ENCODE data around the gene KRTAP9-1. TPM values are rescaled to one million over a fixed set of nuclear protein-coding genes. Genes with fewer than 3 reads are reported as not detected.

Gene KRTAP9-1
- polyA plus RNA-seq, 3 donors, result not detected

DNA sequence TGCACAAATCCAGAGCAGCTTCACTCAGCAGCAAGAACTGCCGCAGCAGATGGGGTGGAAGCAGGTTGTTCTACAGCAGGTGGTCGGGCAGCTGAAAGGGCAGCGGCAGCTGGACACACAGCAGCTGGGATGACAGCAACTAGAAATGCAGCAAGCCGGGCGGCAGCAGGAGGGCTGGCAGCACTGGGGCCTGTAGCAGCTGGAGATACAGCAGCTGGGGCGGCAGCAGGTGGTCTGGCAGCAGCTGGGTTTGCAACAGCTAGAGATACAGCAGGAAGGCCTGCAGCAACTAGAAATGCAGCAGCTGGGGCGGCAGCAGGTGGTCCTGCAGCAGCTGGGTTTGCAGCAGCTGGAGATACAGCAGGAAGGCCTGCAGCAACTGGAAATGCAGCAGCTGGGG, 22.1 kb upstream of the KRTAP9-1 start:
- DNase-seq, result no peak
- Mint-ChIP-seq H3K27me3 (ENCODE audit: low read depth in 3 of 3) (peaks cover 0 to 4% (median 0%) of the 10 kb centered on the region in 3 donors), H3K36me3 (no peaks in the 10 kb centered on the region), H3K9me3 (no peaks in the 10 kb centered on the region), H3K4me3 (no peak overlapping the region), H3K27ac (no peak overlapping the region), H3K4me1 (no peaks in the 10 kb centered on the region)
- Histone ChIP-seq H2AFZ (ENCODE audit: insufficient read depth, low read depth, low read length, poor library complexity, severe bottlenecking) (no peak overlapping the region), H3K79me2 (ENCODE audit: insufficient read depth, low read length) (no peaks in the 10 kb centered on the region), H3K9ac (ENCODE audit: insufficient read depth, low read length, poor library complexity, severe bottlenecking) (no peak overlapping the region), H3K4me1 (ENCODE audit: control insufficient read depth in 1 of 2, insufficient read depth in 2 of 2, low read length in 2 of 2) (no peaks in the 10 kb centered on the region), H3K4me2 (replicated peaks; ENCODE audit: extremely low read depth, low read length, poor library complexity, severe bottlenecking) (no peak overlapping the region), H3K27ac (ENCODE audit: low read depth in 1 of 2, low read length in 2 of 2) (no peak overlapping the region), H4K20me1 (ENCODE audit: insufficient read depth, low read length) (no peaks in the 10 kb centered on the region), H3K27me3 (ENCODE audit: control insufficient read depth in 2 of 2, insufficient read depth in 2 of 2, low read length in 2 of 2) (no peaks in the 10 kb centered on the region), H3K9me3 (replicated peaks in 1 of 2; ENCODE audit: control insufficient read depth in 1 of 2, insufficient read depth in 1 of 2, low read length in 2 of 2) (no peaks in the 10 kb centered on the region), H3K36me3 (replicated peaks in 1 of 2; ENCODE audit: control insufficient read depth in 1 of 2, insufficient read depth in 2 of 2, low read length in 2 of 2) (no peaks in the 10 kb centered on the region), H3K4me3 (replicated peaks in 1 of 3; ENCODE audit: low read depth in 2 of 3, low read length in 3 of 3) (no peak overlapping the region)
- TF ChIP-seq, protein P1, sequence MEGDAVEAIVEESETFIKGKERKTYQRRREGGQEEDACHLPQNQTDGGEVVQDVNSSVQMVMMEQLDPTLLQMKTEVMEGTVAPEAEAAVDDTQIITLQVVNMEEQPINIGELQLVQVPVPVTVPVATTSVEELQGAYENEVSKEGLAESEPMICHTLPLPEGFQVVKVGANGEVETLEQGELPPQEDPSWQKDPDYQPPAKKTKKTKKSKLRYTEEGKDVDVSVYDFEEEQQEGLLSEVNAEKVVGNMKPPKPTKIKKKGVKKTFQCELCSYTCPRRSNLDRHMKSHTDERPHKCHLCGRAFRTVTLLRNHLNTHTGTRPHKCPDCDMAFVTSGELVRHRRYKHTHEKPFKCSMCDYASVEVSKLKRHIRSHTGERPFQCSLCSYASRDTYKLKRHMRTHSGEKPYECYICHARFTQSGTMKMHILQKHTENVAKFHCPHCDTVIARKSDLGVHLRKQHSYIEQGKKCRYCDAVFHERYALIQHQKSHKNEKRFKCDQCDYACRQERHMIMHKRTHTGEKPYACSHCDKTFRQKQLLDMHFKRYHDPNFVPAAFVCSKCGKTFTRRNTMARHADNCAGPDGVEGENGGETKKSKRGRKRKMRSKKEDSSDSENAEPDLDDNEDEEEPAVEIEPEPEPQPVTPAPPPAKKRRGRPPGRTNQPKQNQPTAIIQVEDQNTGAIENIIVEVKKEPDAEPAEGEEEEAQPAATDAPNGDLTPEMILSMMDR (IDR thresholded peaks at IDR 0.05), result no peak
- intact Hi-C loops (cut with micrococcal nuclease), result no loop called here
- 97% methylated on average over 7 of the region's 7 CpGs for WGBS (ENCODE audit: insufficient coverage)

DNA sequence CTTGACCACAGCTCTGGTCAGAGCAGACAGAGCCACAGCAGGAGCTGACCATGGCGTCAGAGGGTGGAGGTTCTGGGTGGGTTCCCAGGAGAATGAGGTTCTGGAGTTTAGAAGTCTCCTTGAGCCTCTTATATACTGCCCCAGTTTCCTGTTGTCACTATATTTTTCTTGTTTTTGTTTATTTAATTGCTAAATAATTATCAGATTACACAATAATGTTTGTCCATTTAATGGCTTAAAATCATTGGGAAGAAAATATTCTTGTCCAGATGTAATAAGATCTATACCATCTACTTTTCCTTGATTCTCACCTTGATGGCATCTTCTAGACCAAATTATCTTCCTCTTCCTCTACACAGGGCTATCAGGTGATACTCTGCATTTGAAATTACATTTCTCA, 21.6 kb upstream of the KRTAP9-1 start, which contains the start of gene KRTAP4-3:
Gene KRTAP4-3 (minus strand): TSS at position 101 of the 400 bp plus-strand sequence. CDS start 49 bp downstream, at position 52.
- H3K27ac ChIP-seq (ENCODE audit: low read depth in 1 of 2, low read length in 2 of 2), result no peak within 1 kb of the TSS
- no peak within 1 kb of the TSS for H3K4me3 ChIP-seq (replicated peaks in 1 of 3; ENCODE audit: low read depth in 2 of 3, low read length in 3 of 3)
- H3K36me3 ChIP-seq (replicated peaks in 1 of 2; ENCODE audit: control insufficient read depth in 1 of 2, insufficient read depth in 2 of 2, low read length in 2 of 2), result no peaks in the 10 kb centered on the region
- no peak within 1 kb of the TSS for H3K4me2 ChIP-seq (replicated peaks; ENCODE audit: extremely low read depth, low read length, poor library complexity, severe bottlenecking)
- Mint-ChIP-seq H3K27ac (no peak within 1 kb of the TSS), H3K9me3 (no peaks in the 10 kb centered on the region), H3K4me1 (no peaks in the 10 kb centered on the region), H3K4me3 (no peak within 1 kb of the TSS), H3K36me3 (no peaks in the 10 kb centered on the region), H3K27me3 (ENCODE audit: low read depth in 3 of 3) (peaks cover 0 to 4% (median 0%) of the 10 kb centered on the region in 3 donors)
- H3K9ac ChIP-seq (ENCODE audit: insufficient read depth, low read length, poor library complexity, severe bottlenecking), result no peak within 1 kb of the TSS
- no peak within 1 kb of the TSS for H2AFZ ChIP-seq (ENCODE audit: insufficient read depth, low read depth, low read length, poor library complexity, severe bottlenecking)
- H3K27me3 ChIP-seq (ENCODE audit: control insufficient read depth in 2 of 2, insufficient read depth in 2 of 2, low read length in 2 of 2), result no peaks in the 10 kb centered on the region
- H4K20me1 ChIP-seq (ENCODE audit: insufficient read depth, low read length), result no peaks in the 10 kb centered on the region
- no peak for DNase-seq
- H3K9me3 ChIP-seq (replicated peaks in 1 of 2; ENCODE audit: control insufficient read depth in 1 of 2, insufficient read depth in 1 of 2, low read length in 2 of 2), result no peaks in the 10 kb centered on the region
- TF ChIP-seq, protein P1 (IDR thresholded peaks at IDR 0.05), result no peak
- no peaks in the 10 kb centered on the region for H3K4me1 ChIP-seq (ENCODE audit: control insufficient read depth in 1 of 2, insufficient read depth in 2 of 2, low read length in 2 of 2)
- intact Hi-C loops (cut with micrococcal nuclease), result no loop called here
- WGBS (ENCODE audit: insufficient coverage), result no CpG with 5 or more reads among the region's 1 CpG
- no peaks in the 10 kb centered on the region for H3K79me2 ChIP-seq (ENCODE audit: insufficient read depth, low read length)

All from CD14-positive monocyte (primary cell).